Neural cell (in vitro differentiated cells): ENCODE measurements around the gene TMBIM1. TPM values are rescaled to one million over a fixed set of nuclear protein-coding genes. Genes with fewer than 3 reads are reported as not detected.

Experiments
- H2AFZ ChIP-seq: fragments of 200-600, 300-800 bp; sonication (generic), shearing (Covaris generic); 2 replicates; pipeline ENCODE4 v1.6.0; 2014; ENCODE audit warnings: low read depth, mild to moderate bottlenecking, antibody characterized with exemption, low read length, moderate library complexity
- H3F3A ChIP-seq: fragments of 200-600 bp; shearing (Covaris generic); 2 replicates; pipeline ENCODE4 v1.6.1; 2016; ENCODE audit warnings: mild to moderate bottlenecking, moderate library complexity, mixed read lengths, antibody characterized with exemption, low read length; ENCODE audit not compliant: insufficient read depth, poor library complexity, severe bottlenecking
- H3K27ac ChIP-seq: fragments of 200-600, 300-800 bp; sonication (generic), shearing (Covaris generic); 2 replicates; pipeline ENCODE4 v1.5.1; 2014; ENCODE audit warnings: mild to moderate bottlenecking, low read length, moderate library complexity
- H3K27me3 ChIP-seq: fragments of 300-800, 200-600 bp; sonication (generic), shearing (Covaris generic); 2 replicates; pipeline ENCODE4 v1.6.0; 2014; ENCODE audit warnings: mild to moderate bottlenecking, low read depth, low read length, moderate library complexity; ENCODE audit not compliant: insufficient read depth
- H3K36me3 ChIP-seq: fragments of 300-800, 200-600 bp; sonication (generic), shearing (Covaris generic); 2 replicates; pipeline ENCODE4 v1.5.1; 2014; ENCODE audit warnings: mild to moderate bottlenecking, antibody characterized with exemption, low read length, moderate library complexity; ENCODE audit not compliant: insufficient read depth
- H3K4me2 ChIP-seq: fragments of 300-800, 200-600 bp; sonication (generic), shearing (Covaris generic); 2 replicates; pipeline ENCODE4 v1.6.0; 2014; ENCODE audit warnings: mild to moderate bottlenecking, low read length
- H3K4me3 ChIP-seq: fragments of 300-800, 200-600 bp; sonication (generic), shearing (Covaris generic); 2 replicates; pipeline ENCODE4 v1.5.1; 2014; ENCODE audit warnings: mild to moderate bottlenecking, low read length, moderate library complexity
- H3K79me2 ChIP-seq: fragments of 200-600 bp; shearing (Covaris generic); replicated peaks from 2 replicates; pipeline ENCODE4 v1.6.0; 2014; ENCODE audit warnings: mild to moderate bottlenecking, low read length, moderate library complexity; ENCODE audit not compliant: insufficient read depth
- H3K9ac ChIP-seq: fragments of 300-800, 200-600 bp; sonication (generic), shearing (Covaris generic); 2 replicates; pipeline ENCODE4 v1.6.1; 2016; ENCODE audit warnings: mild to moderate bottlenecking, low read length, mixed read lengths
- H3K9me2 ChIP-seq: fragments of 200-600 bp; shearing (Covaris generic); 2 replicates; pipeline ENCODE4 v1.6.1; 2016; ENCODE audit warnings: mild to moderate bottlenecking, low read length, mixed read lengths; ENCODE audit not compliant: insufficient read depth
- H3K9me3 ChIP-seq: fragments of 200-600, 300-800 bp; sonication (generic), shearing (Covaris generic); 2 replicates; pipeline ENCODE4 v1.6.1; 2016; ENCODE audit warnings: mild to moderate bottlenecking, mixed run types, low read length, moderate library complexity, mixed read lengths
- H4K20me1 ChIP-seq: fragments of 200-600 bp; shearing (Covaris generic); 2 replicates; pipeline ENCODE4 v1.6.1; 2016; ENCODE audit warnings: mild to moderate bottlenecking, mixed run types; ENCODE audit not compliant: insufficient read depth
- CTCF ChIP-seq: fragments of 450-650 bp; IDR thresholded peaks from 2 replicates; pipeline ENCODE4 v1.5.1; 2014; ENCODE audit warnings: antibody characterized with exemption, mild to moderate bottlenecking, moderate library complexity; ENCODE audit not compliant: poor library complexity, severe bottlenecking
- EP300 ChIP-seq: fragments of 450-650 bp; conservative IDR thresholded peaks from 2 replicates; pipeline ENCODE4 v1.6.1; 2014; ENCODE audit warnings: antibody characterized with exemption, mild to moderate bottlenecking, moderate library complexity; ENCODE audit not compliant: poor library complexity, severe bottlenecking
- POLR2AphosphoS5 ChIP-seq: IDR thresholded peaks from 2 replicates; pipeline ENCODE4 v1.6.1; 2012
- RAD21 ChIP-seq: fragments of 450-650 bp; conservative IDR thresholded peaks from 2 replicates; pipeline ENCODE4 v1.6.1; 2014; ENCODE audit warnings: antibody characterized with exemption, mild to moderate bottlenecking, moderate library complexity
- REST ChIP-seq: IDR thresholded peaks from 2 replicates; pipeline ENCODE4 v1.6.1; 2012; ENCODE audit warnings: borderline replicate concordance
- SMC3 ChIP-seq: fragments of 450-650 bp; conservative IDR thresholded peaks from 2 replicates; pipeline ENCODE4 v1.6.1; 2014; ENCODE audit warnings: antibody characterized with exemption, mild to moderate bottlenecking, moderate library complexity; ENCODE audit not compliant: poor library complexity
- TAF1 ChIP-seq: IDR thresholded peaks from 2 replicates; pipeline ENCODE4 v1.6.1; 2012; ENCODE audit warnings: low read depth
- polyA plus RNA-seq: library from polyadenylated mRNA; depleted of rRNA; stranded (reverse); fragments of >200 nt; gene quantifications from 2 replicates; pipeline ENCODE4 v1.2.3, GENCODE V29; 2014

Gene TMBIM1
- polyA plus RNA-seq, 1 donor from 2014 or later: not detected

GRCh38 chr2:218244204-218244603 is 48.1 kb downstream of the TMBIM1 start:
- Histone ChIP-seq H3K9me2 (no peaks in the 10 kb centered on the region), H3K9ac (no peak overlapping the region), H3K4me3 (no peak overlapping the region), H3K36me3 (peaks cover 9% of the 10 kb centered on the region), H3K27ac (no peak overlapping the region), H2AFZ (no peak overlapping the region), H3K4me2 (no peak overlapping the region), H3K79me2 (no peaks in the 10 kb centered on the region), H3K27me3 (no peaks in the 10 kb centered on the region), H4K20me1 (no peaks in the 10 kb centered on the region), H3K9me3 (no peaks in the 10 kb centered on the region), H3F3A (no peaks in the 10 kb centered on the region)
- no peak for TF ChIP-seq CTCF
- TF ChIP-seq POLR2AphosphoS5: no peak
- TF ChIP-seq EP300: no peak
- no peak for TF ChIP-seq SMC3
- TF ChIP-seq RAD21: no peak

- Histone ChIP-seq H3K4me2 (no peak overlapping the region), H3K9ac (no peak overlapping the region), H4K20me1 (no peaks in the 10 kb centered on the region), H3K4me3 (no peak overlapping the region), H3K36me3 (peaks cover 16% of the 10 kb centered on the region), H3K9me3 (no peaks in the 10 kb centered on the region), H3K9me2 (no peaks in the 10 kb centered on the region), H3F3A (no peaks in the 10 kb centered on the region), H3K27ac (no peak overlapping the region), H3K79me2 (no peaks in the 10 kb centered on the region), H2AFZ (no peak overlapping the region), H3K27me3 (no peaks in the 10 kb centered on the region)
- TF ChIP-seq TAF1 (no peak), REST (no peak)
Measured at GRCh38 chr2:218238887-218239286, 53.4 kb downstream of the TMBIM1 start.

GRCh38 chr2:218236829-218237228 is 55.5 kb downstream of the TMBIM1 start:
- Histone ChIP-seq H2AFZ (no peak overlapping the region), H3K9me2 (no peaks in the 10 kb centered on the region), H4K20me1 (no peaks in the 10 kb centered on the region), H3K27me3 (no peaks in the 10 kb centered on the region), H3K9ac (no peak overlapping the region), H3K9me3 (no peaks in the 10 kb centered on the region), H3K27ac (no peak overlapping the region), H3K79me2 (no peaks in the 10 kb centered on the region), H3F3A (no peaks in the 10 kb centered on the region), H3K4me3 (no peak overlapping the region), H3K4me2 (no peak overlapping the region), H3K36me3 (peaks cover 16% of the 10 kb centered on the region)
- no peak for TF ChIP-seq POLR2AphosphoS5
- no peak for TF ChIP-seq CTCF
- no peak for TF ChIP-seq EP300
- TF ChIP-seq TAF1: no peak
